D721Med (cell line): ENCODE data around the gene HDAC4.

Experiments
- DNase-seq: peaks from one replicate; pipeline ENCODE4 v3.0.0; 2011; ENCODE audit warnings: low spot score; ENCODE audit not compliant: insufficient read length
- FAIRE-seq: peaks from 2 replicates; lab custom pipeline; 2011; peaks lifted over from hg19 to GRCh38; lab: Jason Lieb, UNC
- CTCF ChIP-seq: IDR thresholded peaks from 2 replicates; pipeline ENCODE4 v1.5.1; 2012; ENCODE audit warnings: mild to moderate bottlenecking, control low read depth; ENCODE audit not compliant: insufficient read depth; ENCODE audit errors: missing control alignments

HDAC4 gene

GRCh38 chr2:239315308-239315707, 85.5 kb downstream of the HDAC4 start:
- no peak for TF ChIP-seq CTCF
- no peak for FAIRE-seq
- DNase-seq = no peak

DNA sequence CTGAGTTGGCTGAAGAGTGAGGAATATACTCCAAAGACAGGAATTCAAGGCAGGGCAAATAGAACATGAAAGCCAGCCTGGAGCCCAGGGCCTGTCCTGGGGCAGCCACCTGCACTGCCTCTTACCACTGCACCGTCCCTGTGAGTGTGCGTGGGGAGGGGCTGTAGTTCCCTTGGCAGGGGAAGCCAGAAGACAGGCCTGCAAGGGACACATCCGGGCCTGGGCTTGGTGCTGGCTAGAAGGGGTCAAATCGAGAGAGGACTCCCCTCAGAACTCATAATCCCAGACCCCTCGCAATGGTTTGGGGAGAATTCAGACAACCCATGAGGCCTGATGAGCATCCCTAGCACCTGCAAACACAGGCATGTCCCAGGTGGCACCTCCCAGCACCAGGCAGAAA, 87.0 kb downstream of the HDAC4 start:
- no peak for TF ChIP-seq CTCF
- FAIRE-seq (no peak), DNase-seq (no peak)

DNA sequence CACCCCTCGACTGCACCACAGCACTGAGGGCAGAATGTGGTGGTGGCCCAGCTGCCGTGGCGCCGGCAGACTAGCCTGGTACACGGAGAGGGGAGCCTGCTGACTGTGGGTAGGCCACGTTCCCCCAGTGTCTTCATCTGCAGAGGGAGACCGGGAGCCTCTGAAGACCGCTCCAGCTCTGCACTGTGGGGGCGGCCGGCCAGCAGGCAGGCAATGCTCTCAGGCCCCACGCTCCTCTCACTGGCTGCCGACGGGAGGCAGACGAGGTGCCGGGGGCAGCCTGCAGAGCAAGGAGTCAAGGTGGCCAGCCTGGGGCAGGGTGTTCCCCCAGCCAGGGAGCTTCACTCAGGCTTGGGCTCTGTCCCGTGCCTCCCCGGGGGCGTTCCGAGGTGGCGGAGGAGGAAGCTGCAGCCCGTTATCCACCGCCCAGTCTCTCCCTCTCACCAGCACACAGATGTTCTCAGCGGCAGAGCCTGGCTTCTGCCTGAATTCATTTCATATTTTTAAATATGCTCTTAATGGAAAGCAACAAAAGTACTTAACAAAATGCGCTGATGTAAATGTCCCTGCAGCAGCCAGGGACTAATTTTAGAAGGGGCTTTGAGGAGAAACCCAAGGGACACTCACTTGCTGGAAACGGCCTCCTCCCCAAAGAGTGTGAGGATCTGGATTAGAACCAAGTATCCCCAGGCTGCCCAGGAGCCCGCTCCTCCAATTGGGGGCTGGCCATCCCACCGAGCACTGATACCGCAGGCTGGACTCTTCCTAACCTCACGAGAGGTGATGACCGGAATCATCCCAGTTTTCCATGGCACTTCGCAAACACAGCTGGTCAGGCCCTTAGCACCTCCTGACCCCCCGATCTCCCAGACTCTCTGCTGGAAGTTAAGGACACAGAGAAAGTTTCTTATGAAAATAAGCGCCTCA, 87.8 kb downstream of the HDAC4 start:
- no peak for DNase-seq
- no peak for FAIRE-seq
- no peak for TF ChIP-seq CTCF

DNA sequence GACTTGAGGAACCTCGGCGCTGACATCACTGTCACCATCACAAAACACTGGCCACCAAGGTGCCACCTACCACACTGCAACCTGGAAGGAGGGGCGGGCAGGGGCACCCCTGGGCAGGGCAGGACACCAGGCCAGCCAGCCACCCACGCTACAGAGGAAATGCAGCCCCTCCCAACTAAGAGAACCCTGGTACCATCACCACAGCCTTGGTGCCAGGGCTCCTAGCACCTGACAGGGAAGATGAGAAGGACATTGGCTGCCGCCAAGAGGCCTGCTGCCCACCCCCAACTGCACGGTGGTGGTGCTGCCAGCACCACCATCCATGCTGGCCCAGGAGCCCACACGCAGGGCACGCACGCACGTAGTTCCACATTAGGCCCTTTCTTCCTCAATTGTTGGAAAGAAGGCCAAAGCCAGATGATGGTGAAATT, 88.7 kb downstream of the HDAC4 start:
- DNase-seq (no peak), FAIRE-seq (no peak)
- TF ChIP-seq CTCF = no peak

GRCh38 chr2:239311132-239312040, 89.4 kb downstream of the HDAC4 start:
- FAIRE-seq = no peak
- no peak for TF ChIP-seq CTCF

DNA sequence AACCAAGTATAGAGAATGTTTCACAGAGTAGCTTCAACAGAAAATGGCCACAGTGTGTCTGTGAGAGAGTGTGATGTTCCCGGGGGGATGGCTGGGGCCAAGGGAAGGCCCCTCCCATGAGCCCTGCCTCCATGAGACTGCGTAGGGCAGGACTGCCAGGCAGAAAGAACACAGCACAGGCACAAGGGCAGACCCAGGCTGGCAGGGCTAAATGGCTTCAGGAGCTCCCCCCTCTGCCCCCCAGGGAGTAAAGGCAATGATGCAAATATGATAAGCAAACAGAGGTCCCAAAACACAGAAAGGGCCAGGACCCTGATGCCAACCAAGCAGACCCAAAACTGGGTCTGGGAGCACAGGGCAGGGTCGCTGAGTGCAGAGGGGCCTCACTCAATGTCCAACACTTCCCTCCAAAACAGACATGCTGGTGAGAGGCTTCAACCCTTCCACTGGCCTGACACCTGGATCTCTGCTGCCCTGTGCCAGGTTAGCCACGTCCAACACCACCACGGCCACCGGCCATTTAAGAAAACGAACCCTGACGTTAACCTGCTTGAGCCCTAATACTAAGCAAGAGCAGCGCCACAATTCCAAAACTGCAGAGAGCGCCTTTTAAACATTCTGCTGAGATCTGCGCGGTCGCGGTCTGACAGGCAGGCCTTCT, 90.3 kb downstream of the HDAC4 start:
- no peak for TF ChIP-seq CTCF
- FAIRE-seq = no peak
- no peak for DNase-seq

More at GRCh38 chr2:239311132-239312040, 89.4 kb downstream of the HDAC4 start:
- no peak for DNase-seq
